NK-92 (cell line): ENCODE data around the gene CDC5L.
"Not testable (repeated sequence)": the region's sequence is repeated elsewhere in the genome, so short reads cannot be mapped to it uniquely, and the experiment has no call there.

Experiments used
- DNase-seq: peaks from one replicate; lab custom pipeline; 2025; ENCODE audit not compliant: unreplicated experiment; lab: John Stamatoyannopoulos, UW

CDC5L gene

GRCh38 chr6:44410363-44410762 lies 22.9 kb downstream of the CDC5L start:
- DNase-seq: no peak

- no peak for DNase-seq
Measured at GRCh38 chr6:44411141-44411540, 23.6 kb downstream of the CDC5L start.

- DNase-seq: no peak
Measured at GRCh38 chr6:44415449-44415848, 27.9 kb downstream of the CDC5L start.

DNA sequence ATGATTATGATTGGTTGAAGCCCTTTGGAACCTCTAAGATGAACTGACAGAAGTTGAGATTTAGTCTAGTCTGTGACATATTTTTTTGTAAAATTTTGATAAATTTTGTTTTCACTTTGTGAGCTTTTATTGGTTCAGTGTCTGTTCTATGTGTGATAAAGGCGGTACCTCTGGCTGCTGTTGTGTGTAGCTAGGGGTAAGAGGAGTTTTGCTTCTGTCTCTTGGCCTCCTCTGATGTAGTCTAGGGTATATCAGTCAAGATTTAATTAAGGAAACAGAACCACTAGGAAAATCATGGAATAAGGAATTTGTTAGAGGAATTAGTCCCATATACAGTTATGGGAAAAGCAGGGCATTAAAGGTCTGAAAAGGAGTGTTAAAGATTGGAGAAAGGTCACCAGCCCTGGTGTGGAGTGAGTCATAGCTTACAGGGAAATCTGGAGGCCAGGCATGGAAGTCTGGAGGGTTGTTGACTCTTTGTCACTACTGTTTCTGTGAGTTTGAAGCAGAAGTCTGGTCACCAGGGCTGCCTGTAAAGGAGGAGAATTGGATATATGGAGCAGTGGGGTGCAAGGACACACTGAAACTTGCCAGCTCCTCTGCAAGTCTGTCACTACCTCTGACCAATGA lies 28.5 kb downstream of the CDC5L start:
- no peak for DNase-seq

DNA sequence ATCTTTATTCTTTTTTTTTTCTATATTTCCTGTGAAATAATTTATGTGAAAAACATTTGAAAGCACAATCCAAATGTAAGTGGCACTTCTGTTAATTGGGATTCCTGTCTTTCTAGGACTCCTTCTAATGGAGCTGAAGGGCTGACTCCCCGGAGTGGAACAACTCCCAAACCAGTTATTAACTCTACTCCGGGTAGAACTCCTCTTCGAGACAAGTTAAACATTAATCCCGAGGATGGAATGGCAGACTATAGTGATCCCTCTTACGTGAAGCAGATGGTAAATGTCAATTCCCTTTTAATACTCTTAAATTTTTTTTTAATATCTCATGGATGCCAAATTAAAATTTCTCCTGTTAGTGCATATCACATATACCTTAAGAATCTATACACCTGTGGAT lies 35.0 kb downstream of the CDC5L start:
- no peak for DNase-seq

GRCh38 chr6:44423306-44423705 lies 35.8 kb downstream of the CDC5L start:
- DNase-seq: no peak

DNA sequence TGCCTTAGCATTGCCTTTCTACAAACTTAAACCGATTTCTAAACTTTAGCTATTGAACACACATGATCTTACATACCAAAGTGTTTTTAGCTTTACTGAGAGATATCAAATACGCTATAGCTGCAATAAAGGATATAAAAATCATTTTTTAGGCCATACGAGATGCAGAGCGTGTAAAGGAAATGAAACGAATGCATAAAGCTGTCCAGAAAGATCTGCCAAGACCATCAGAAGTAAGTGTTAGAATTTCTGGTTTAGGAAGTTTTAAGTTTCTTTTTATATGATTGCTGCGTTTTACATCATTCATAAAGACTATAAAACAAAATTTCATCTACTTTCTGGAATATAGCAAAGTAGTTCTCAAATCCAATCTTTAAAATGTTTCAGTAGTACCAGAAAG lies 38.4 kb downstream of the CDC5L start:
- no peak for DNase-seq

DNA sequence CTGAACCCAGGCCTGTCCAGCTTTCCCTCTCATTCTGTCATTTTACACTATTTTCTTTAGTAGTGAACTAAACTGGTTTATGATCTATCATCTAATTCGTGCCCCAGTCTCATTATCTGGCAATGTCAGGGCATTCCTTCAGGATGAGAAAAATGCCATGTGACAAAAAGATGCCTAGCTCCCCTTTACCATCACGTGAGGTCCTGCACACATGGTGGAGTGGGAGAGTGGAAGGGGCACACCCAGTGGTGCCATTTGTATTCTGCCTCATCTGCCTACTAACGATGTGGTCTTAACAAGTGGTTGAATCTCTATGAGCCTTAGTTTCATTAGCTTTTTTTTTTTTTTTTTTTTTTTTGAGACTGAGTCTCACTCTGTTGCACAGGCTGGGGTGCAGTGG lies 41.2 kb downstream of the CDC5L start:
- DNase-seq: no peak

GRCh38 chr6:44430326-44430725 lies 42.8 kb downstream of the CDC5L start:
- no peak for DNase-seq

GRCh38 chr6:44431118-44431725 lies 43.7 kb downstream of the CDC5L start:
- no peak for DNase-seq

- no peak for DNase-seq
Measured at GRCh38 chr6:44432227-44432626, 44.7 kb downstream of the CDC5L start.

DNA sequence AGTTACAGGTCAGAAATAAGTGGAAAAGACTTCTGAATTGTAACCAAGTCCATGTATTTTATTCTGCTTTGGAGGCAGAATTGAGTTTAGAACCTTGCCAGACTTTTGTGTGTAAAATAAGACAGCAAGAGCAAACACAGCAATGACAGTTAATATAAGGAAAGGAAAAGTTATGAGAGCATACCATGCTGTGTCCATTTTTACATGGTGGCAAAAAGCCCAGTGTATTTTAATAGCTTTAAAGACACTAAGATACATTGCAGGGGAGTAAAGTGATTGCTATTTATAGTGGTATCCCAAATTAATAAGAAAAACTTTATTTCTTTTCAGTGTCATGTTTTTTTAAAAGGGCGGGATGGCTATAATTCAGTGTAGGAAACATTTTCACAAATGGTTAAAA lies 45.2 kb downstream of the CDC5L start:
- no peak for DNase-seq

DNA sequence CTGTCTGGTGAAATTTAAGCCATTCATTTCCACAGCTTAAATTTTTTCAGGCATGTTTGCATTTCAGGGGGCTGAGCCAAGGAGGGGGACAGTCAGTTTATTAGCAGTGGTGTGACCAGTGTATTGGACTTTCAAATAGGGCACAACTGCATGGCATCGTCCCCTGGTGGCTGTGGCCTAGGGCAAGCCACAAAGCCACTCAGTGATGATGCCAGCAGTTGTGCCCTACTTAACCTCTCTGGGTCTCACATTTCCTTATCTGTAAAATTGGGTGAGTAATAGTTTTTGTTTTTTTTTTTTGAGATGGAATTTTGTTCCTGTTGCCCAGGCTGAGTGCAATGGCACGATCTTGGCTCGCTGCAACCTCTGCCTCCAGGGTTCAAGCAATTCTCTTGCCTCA lies 48.0 kb downstream of the CDC5L start:
- DNase-seq: no peak

DNA sequence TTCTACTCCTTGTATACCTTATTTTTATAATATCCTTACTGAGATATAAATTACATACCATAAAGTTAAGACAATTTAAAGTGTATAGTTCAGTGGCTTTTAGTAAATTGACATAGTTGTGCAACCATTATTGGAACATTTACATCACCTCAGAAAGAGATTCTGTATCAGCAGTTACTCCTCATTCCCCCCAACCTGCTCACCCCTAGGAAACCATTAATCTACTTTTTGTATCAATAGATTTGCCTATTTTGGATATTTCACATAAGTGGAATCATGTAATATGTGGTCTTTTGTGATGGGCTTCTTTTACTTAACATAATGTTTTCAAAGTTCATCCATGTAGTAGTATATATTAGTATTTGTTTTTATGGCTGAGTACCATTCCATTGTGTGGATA lies 51.3 kb downstream of the CDC5L start:
- no peak for DNase-seq

GRCh38 chr6:44439270-44440045 lies 52.0 kb downstream of the CDC5L start:
- no peak for DNase-seq

- DNase-seq: no peak
Measured at GRCh38 chr6:44441091-44441855, 53.8 kb downstream of the CDC5L start.

DNA sequence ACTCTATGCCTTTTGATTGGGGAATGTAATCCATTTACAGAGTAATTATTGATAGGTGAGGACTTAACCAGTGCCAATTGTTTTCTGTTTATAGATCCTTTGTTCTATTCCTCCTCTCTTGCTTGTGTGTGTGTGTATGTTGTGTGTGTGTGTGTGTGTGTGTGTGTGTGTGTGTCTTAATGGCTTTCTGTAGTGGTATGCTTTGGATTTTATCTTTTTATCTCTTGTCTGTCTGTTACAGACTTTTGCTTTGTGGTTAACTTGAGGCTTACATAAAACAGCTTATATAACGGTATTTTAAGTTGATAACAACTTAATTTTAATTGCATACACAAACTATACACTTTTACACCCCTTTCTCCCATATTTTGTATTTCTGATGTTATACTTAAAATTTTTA lies 54.7 kb downstream of the CDC5L start:
- DNase-seq: no peak

DNA sequence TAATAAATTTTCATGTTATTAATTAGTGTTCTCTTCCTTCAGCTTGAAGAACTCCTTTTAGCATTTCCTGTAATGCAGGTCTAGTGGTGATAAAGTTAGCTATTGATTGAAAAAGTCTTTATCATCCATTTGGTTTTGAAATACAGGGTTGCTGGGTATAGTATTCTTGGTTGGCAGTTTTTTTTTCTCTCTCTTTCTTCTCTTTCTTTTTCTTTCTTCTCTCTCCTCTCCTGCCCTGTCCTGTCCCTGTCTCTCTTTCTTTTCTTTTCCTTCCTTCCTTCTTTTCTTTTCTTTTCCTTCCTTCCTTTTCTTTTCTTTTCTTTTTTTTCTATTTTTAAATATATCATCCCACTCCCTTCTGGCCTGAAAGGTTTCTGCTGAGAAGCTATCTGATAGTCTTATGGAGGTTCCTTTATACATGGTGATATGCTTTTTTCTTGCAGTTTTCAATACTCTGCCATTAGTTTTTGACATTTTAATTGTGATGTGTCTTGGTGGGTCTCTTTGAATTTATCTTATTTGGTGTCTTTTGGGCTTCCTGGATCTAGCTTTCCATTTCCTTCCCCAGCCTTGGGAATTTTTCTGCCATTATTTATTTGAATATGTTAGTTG lies 55.4 kb downstream of the CDC5L start:
- DNase-seq: no peak

- DNase-seq: no peak
Measured at GRCh38 chr6:44444853-44445252, 57.3 kb downstream of the CDC5L start.

DNA sequence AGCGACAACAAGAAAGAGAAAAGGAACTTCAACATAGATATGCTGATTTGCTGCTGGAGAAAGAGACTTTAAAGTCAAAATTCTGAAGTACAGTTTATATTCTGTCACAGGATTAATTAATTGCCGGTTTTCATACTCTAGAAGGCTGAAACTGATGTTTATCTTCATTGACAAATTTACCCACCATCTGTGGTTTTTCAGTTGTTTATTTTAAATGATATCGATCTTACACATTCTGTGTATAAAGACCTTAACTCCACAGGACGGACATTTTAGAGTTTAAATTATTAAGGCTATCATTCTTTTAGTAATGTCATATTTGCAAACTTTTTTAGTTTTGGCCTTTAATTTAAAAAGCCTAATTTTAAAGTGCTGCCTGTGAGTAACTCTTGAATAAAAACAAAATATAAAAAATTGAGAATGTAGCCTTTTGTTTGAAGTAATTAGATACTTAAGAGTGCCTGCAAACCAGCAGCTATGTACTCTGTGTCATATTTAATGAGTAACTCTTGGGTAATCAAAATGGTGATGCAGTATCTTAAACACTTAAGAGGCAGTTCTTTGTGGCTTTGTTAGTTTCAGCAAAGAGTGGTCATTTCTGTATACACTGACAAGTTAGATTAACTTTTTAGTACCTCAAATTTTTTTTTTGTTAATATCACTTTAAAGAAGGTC lies 59.3 kb downstream of the CDC5L start:
- DNase-seq: no peak

- DNase-seq: not testable (repeated sequence)
Measured at GRCh38 chr6:44449181-44449580, 61.7 kb downstream of the CDC5L start.
